Endothelial cell of umbilical vein (primary cell): Measurements from ENCODE around the gene LSP1. TPM values are rescaled to one million over a fixed set of nuclear protein-coding genes. Genes with fewer than 3 reads are reported as not detected.

Experiments used
- BruUV-seq: library from RNA; stranded (reverse); fragments of 400-500 nt; replicated peaks from 2 replicates; lab custom pipeline; 2021; lab: Mats Ljungman, UMichigan
- CTCF ChIA-PET: fragments of 300-600, 350-600 bp; sonication (Branson Sonifier 250); formaldehyde crosslinking; loops from one replicate; lab custom pipeline; 2021; ENCODE audit warnings: antibody characterized with exemption, inconsistent platforms; lab: Charles Lee
- POLR2A ChIA-PET: fragments of 300-600, 350-600 bp; sonication (Branson Sonifier 250); formaldehyde crosslinking; loops from one replicate; lab custom pipeline; 2021; ENCODE audit warnings: antibody characterized with exemption, inconsistent platforms; lab: Charles Lee
- DNase-seq: peaks from one replicate; pipeline ENCODE4 v3.0.0-alpha.2; 2011; ENCODE audit warnings: low read depth, low spot score
- FAIRE-seq: peaks from 2 replicates; lab custom pipeline; 2011; peaks lifted over from hg19 to GRCh38; lab: Jason Lieb, UNC
- H2AFZ ChIP-seq: 2 replicates; pipeline ENCODE4 v1.6.0; 2012; ENCODE audit warnings: low read depth, low read length, control low read depth, inconsistent platforms
- H3K27ac ChIP-seq: 2 replicates; pipeline ENCODE4 v1.5.1; 2011; ENCODE audit warnings: low read depth, mild to moderate bottlenecking, control low read depth, low read length, moderate library complexity; ENCODE audit not compliant: insufficient read depth
- H3K27me3 ChIP-seq, 2 experiments: 2 replicates each; pipeline versions ENCODE4 v1.6.0 to v1.6.1; 2011; ENCODE audit warnings: low read length in 2 of 2, mixed read lengths in 1 of 2; ENCODE audit not compliant: control insufficient read depth in 2 of 2, insufficient read depth in 2 of 2
- H3K36me3 ChIP-seq, 2 experiments: 2 replicates in 1 of 2; 3 replicates in 1 of 2; pipeline ENCODE4 v1.5.1; 2011; ENCODE audit warnings: low read length in 2 of 2, mild to moderate bottlenecking in 1 of 2, moderate library complexity in 1 of 2; ENCODE audit not compliant: control insufficient read depth in 2 of 2, insufficient read depth in 2 of 2; ENCODE audit errors: extremely low read depth in 1 of 2
- H3K4me1 ChIP-seq: 3 replicates; pipeline ENCODE4 v1.5.1; 2011; ENCODE audit warnings: mild to moderate bottlenecking, low read length; ENCODE audit not compliant: control insufficient read depth, insufficient read depth; ENCODE audit errors: extremely low read depth
- H3K4me2 ChIP-seq: 2 replicates; pipeline ENCODE4 v1.6.1; 2011; ENCODE audit warnings: low read length, control low read depth, mixed read lengths; ENCODE audit not compliant: insufficient read depth
- H3K4me3 ChIP-seq, 3 experiments: fragments of 200-600 bp in 1 of 3; sonication (generic), shearing (Covaris generic) in 1 of 3; replicated peaks in 1 of 3; 2 replicates each; pipeline ENCODE4 v1.5.1; 2011 to 2016; ENCODE audit warnings: control low read depth in 3 of 3, low read length in 3 of 3, mild to moderate bottlenecking in 2 of 3, inconsistent platforms in 1 of 3, low read depth in 1 of 3, moderate library complexity in 1 of 3; ENCODE audit not compliant: insufficient read depth in 1 of 3
- H3K79me2 ChIP-seq: 2 replicates; pipeline ENCODE4 v1.6.0; 2012; ENCODE audit warnings: low read length, inconsistent platforms; ENCODE audit not compliant: control insufficient read depth, insufficient read depth
- H3K9ac ChIP-seq: replicated peaks from 2 replicates; pipeline ENCODE3; 2011; ENCODE audit warnings: low read length, control low read depth; ENCODE audit not compliant: insufficient read depth; ENCODE audit errors: extremely low read depth
- H3K9me1 ChIP-seq: replicated peaks from 3 replicates; pipeline ENCODE4 v1.6.0; 2011; ENCODE audit warnings: mild to moderate bottlenecking, low read length; ENCODE audit not compliant: control insufficient read depth, insufficient read depth; ENCODE audit errors: extremely low read depth
- H3K9me3 ChIP-seq: replicated peaks from 2 replicates; pipeline ENCODE4 v1.5.1; 2012; ENCODE audit warnings: low read length, inconsistent platforms; ENCODE audit not compliant: control insufficient read depth, insufficient read depth
- H4K20me1 ChIP-seq: replicated peaks from 2 replicates; pipeline ENCODE3; 2011; ENCODE audit warnings: mild to moderate bottlenecking, low read length; ENCODE audit not compliant: control insufficient read depth, insufficient read depth; ENCODE audit errors: extremely low read depth
- FOS ChIP-seq: IDR thresholded peaks from 2 replicates; pipeline ENCODE4 v1.6.1; 2011; ENCODE audit warnings: mild to moderate bottlenecking, low read length, moderate library complexity, borderline replicate concordance; ENCODE audit not compliant: insufficient read depth
- GATA2 ChIP-seq: IDR thresholded peaks from 2 replicates; pipeline ENCODE4 v1.7.0; 2011; ENCODE audit warnings: low read depth, mild to moderate bottlenecking, moderate library complexity, mixed read lengths, low read length; ENCODE audit not compliant: insufficient read length, insufficient read depth
- JUN ChIP-seq: IDR thresholded peaks from 2 replicates; pipeline ENCODE4 v1.6.1; 2011; ENCODE audit warnings: borderline replicate concordance, low read depth; ENCODE audit not compliant: insufficient read length, insufficient read depth
- MAX ChIP-seq: IDR thresholded peaks from 2 replicates; pipeline ENCODE4 v1.6.1; 2011; ENCODE audit not compliant: insufficient read depth, insufficient read length
- MYC ChIP-seq: IDR thresholded peaks from one replicate; pipeline ENCODE4 v1.6.1; 2011; ENCODE audit warnings: mild to moderate bottlenecking, low read depth, low read length
- POLR2A ChIP-seq: IDR thresholded peaks from 2 replicates; pipeline ENCODE4 v1.6.1; 2012; ENCODE audit warnings: low read depth, mild to moderate bottlenecking, control low read depth, low read length
- POLR2AphosphoS5 ChIP-seq: IDR thresholded peaks from 2 replicates; pipeline ENCODE4 v1.6.1; 2012; ENCODE audit warnings: low read depth, mild to moderate bottlenecking, control low read depth, low read length, moderate library complexity; ENCODE audit not compliant: insufficient read depth
- dilution Hi-C: fragments of 300-500 bp; cut with MboI; formaldehyde crosslinking; loops from one replicate; pipeline ENCODE4 v1.15.0; 2019; ENCODE audit warnings: low sequenced_read_pairs; ENCODE audit not compliant: extremely low pct_ligation_motif_present
- intact Hi-C: fragments of 100-400 bp; cut with micrococcal nuclease; formaldehyde crosslinking; loops from one replicate; pipeline ENCODE4 v1.10.0; 2022
- polyA plus RNA-seq, 4 experiments: library from polyadenylated mRNA; depleted of rRNA in 3 of 4; stranded (reverse) in 3 of 4; unstranded in 1 of 4; fragments of >200 nt; gene quantifications; 2 replicates each; pipeline versions ENCODE4 v1.2.1 to v1.2.3, GENCODE V29; 2011 to 2012; ENCODE audit warnings: missing spikeins in 1 of 4
- total RNA-seq: library from RNA; stranded (reverse); gene quantifications from 2 replicates; pipeline ENCODE4 v1.2.3, GENCODE V29; 2021

LSP1 gene
- total and polyA plus RNA-seq, 2 donors (not counting 3 experiments of a cell fraction or from before 2014, with no cell fraction given) = not detected

GRCh38 chr11:1862588-1863351, 9.9 kb downstream of the LSP1 start:
- ChIA-PET CTCF (interaction anchor here (1.0 to 2.2 kb wide), 4 partner anchors 14 to 210 kb away, joined by 3 to 12 read pairs (median 9); no protein-coding TSS in a partner anchor), POLR2A (no interaction called here)
- intact Hi-C loops (no loop called here), dilution Hi-C loops (no loop called here)
- H3K4me3 ChIP-seq = no peak overlapping the region
- TF ChIP-seq POLR2AphosphoS5 = no peak
- no peaks in the 10 kb centered on the region for H3K9me1 ChIP-seq
- H3K36me3 ChIP-seq = no peaks in the 10 kb centered on the region
- no peaks in the 10 kb centered on the region for H3K79me2 ChIP-seq
- DNase-seq = no peak
- H3K4me1 ChIP-seq = peaks cover 12% of the 10 kb centered on the region
- no peak overlapping the region for H3K4me2 ChIP-seq
- H3K27ac ChIP-seq = no peak overlapping the region
- BruUV-seq = no TSS peak
- no peaks in the 10 kb centered on the region for H3K27me3 ChIP-seq
- H3K9ac ChIP-seq = no peak overlapping the region
- H2AFZ ChIP-seq = no peak overlapping the region
- H4K20me1 ChIP-seq = no peaks in the 10 kb centered on the region
- H3K9me3 ChIP-seq = no peaks in the 10 kb centered on the region
- FAIRE-seq = no peak

GRCh38 chr11:1863352-1864216, 10.7 kb downstream of the LSP1 start:
- H3K9ac ChIP-seq = no peak overlapping the region
- no TSS peak for BruUV-seq
- peak; percentile 96 for FAIRE-seq

More at GRCh38 chr11:1863352-1864216, 10.7 kb downstream of the LSP1 start:
- peak; percentile 82 for DNase-seq
- intact Hi-C loops = no loop called here
- Histone ChIP-seq H3K27ac (no peak overlapping the region), H3K4me2 (no peak overlapping the region), H4K20me1 (no peaks in the 10 kb centered on the region), H3K9me1 (no peaks in the 10 kb centered on the region), H3K4me1 (peaks cover 12% of the 10 kb centered on the region), H3K9me3 (no peaks in the 10 kb centered on the region), H2AFZ (peak overlapping the region; percentile 88), H3K36me3 (no peaks in the 10 kb centered on the region), H3K79me2 (no peaks in the 10 kb centered on the region), H3K27me3 (no peaks in the 10 kb centered on the region), H3K4me3 (no peak overlapping the region)
- dilution Hi-C loops = no loop called here
- TF ChIP-seq POLR2AphosphoS5 (peak; percentile 66), FOS (peak; percentile 90), GATA2 (no peak), POLR2A (no peak), MAX (peak; percentile 31), JUN (no peak), MYC (no peak)
- ChIA-PET CTCF (interaction anchor here (1.0 to 3.9 kb wide), 5 partner anchors 13 to 211 kb away, joined by 3 to 21 read pairs (median 9); no protein-coding TSS in a partner anchor), POLR2A (no interaction called here)
